ENCODE data around the gene TSSK3. TPM values are rescaled to one million over a fixed set of nuclear protein-coding genes. Genes with fewer than 3 reads are reported as not detected.
A peak's percentile ranks its signal among the peaks of the same experiment; 100 is the strongest.

Gene TSSK3
- total and polyA plus RNA-seq, 7 donors, result 1.1 to 2.2 (median 1.8) TPM; not detected in 3

- Histone ChIP-seq H3K36me3 (peaks cover 6 to 27% (median 19%) of the 10 kb centered on the region in 4 donors), H3K9me3 (no peaks in the 10 kb centered on the region), H3K4me1 (peaks cover 0 to 25% (median 22%) of the 10 kb centered on the region in 4 donors), H3K27ac (peak overlapping the region in 3 of 4 donors; percentile 49 to 65 (median 60)), H3K27me3 (no peaks in the 10 kb centered on the region), H3K4me3 (peak overlapping the region; percentile 38 to 73 (median 60))
- DNase-seq, result no peak
- 1% methylated on average over 34 of the region's 34 CpGs for WGBS, 2 donors
- intact Hi-C loops (cut with DNase I), result loop anchor here (2.0 to 5.0 kb wide), 2 partner anchors 15 to 57 kb away; partner anchors contain the start of gene BSDC1
- TF ChIP-seq CTCF (IDR thresholded peaks at IDR 0.05) (no peak), POLR2A (IDR thresholded peaks at IDR 0.05) (no peak), POLR2AphosphoS5 (IDR thresholded peaks at IDR 0.05) (no peak), EP300 (IDR thresholded peaks at IDR 0.05) (no peak)
Measured at GRCh38 chr1:32335535-32335789, 26.9 kb upstream of the TSSK3 start.

- no peaks in the 10 kb centered on the region for H3K9me3 ChIP-seq
- intact Hi-C loops (cut with DNase I), result loop anchor here (2.0 to 5.0 kb wide), 2 partner anchors 15 to 56 kb away; partner anchors contain the start of gene BSDC1
- H3K27ac ChIP-seq, result peak within 1 kb of the TSS; percentile 45 to 65 (median 54)
- no peaks in the 10 kb centered on the region for H3K27me3 ChIP-seq
- H3K36me3 ChIP-seq, result peaks cover 6 to 21% (median 15%) of the 10 kb centered on the region in 4 donors
- peaks cover 0 to 25% (median 22%) of the 10 kb centered on the region in 4 donors for H3K4me1 ChIP-seq
- WGBS, 2 donors, result 1% methylated on average over 95 of the region's 95 CpGs
- TF ChIP-seq POLR2AphosphoS5 (IDR thresholded peaks at IDR 0.05) (peak; percentile 67 to 88 (median 87)), CTCF (IDR thresholded peaks at IDR 0.05) (no peak), EP300 (IDR thresholded peaks at IDR 0.05) (no peak), POLR2A (IDR thresholded peaks at IDR 0.05) (no peak)
- peak within 1 kb of the TSS; percentile 38 to 73 (median 60) for H3K4me3 ChIP-seq
- DNase-seq, result peak; percentile 91
Measured at GRCh38 chr1:32335790-32336590, 26.3 kb upstream of the TSSK3 start, which contains the start of gene MARCKSL1. MARCKSL1 (minus strand) TSS chr1:32336233; CDS start chr1:32336033, 200 bp downstream.

GRCh38 chr1:32336591-32336932 lies 25.8 kb upstream of the TSSK3 start:
- TF ChIP-seq EP300 (IDR thresholded peaks at IDR 0.05) (no peak), CTCF (IDR thresholded peaks at IDR 0.05) (no peak), POLR2A (IDR thresholded peaks at IDR 0.05) (no peak), POLR2AphosphoS5 (IDR thresholded peaks at IDR 0.05) (no peak)
- intact Hi-C loops (cut with DNase I), result loop anchor here (5.0 kb wide), 1 partner anchor 56 kb away; the partner anchor contains the start of gene BSDC1
- H3K27ac ChIP-seq, result peak overlapping the region in 3 of 4 donors; percentile 49 to 65 (median 60)
- DNase-seq, result no peak
- peaks cover 5 to 16% (median 12%) of the 10 kb centered on the region in 4 donors for H3K36me3 ChIP-seq
- no peaks in the 10 kb centered on the region for H3K9me3 ChIP-seq
- H3K4me3 ChIP-seq, result peak overlapping the region; percentile 38 to 73 (median 60)
- 25 to 41% methylated on average over 15 of the region's 15 CpGs for WGBS, 2 donors
- no peaks in the 10 kb centered on the region for H3K27me3 ChIP-seq
- H3K4me1 ChIP-seq, result peaks cover 0 to 25% (median 22%) of the 10 kb centered on the region in 4 donors

- intact Hi-C loops (cut with DNase I), result loop anchor here (5.0 kb wide), 1 partner anchor 55 kb away; the partner anchor contains the start of gene BSDC1
- Histone ChIP-seq H3K27ac (peak overlapping the region in 1 of 4 donors; percentile 60), H3K36me3 (peaks cover 0 to 10% (median 7%) of the 10 kb centered on the region in 4 donors), H3K4me1 (peaks cover 0 to 25% (median 22%) of the 10 kb centered on the region in 4 donors), H3K4me3 (no peak overlapping the region), H3K9me3 (no peaks in the 10 kb centered on the region), H3K27me3 (no peaks in the 10 kb centered on the region)
- WGBS, 2 donors, result 54 to 68% methylated on average over 8 of the region's 8 CpGs
- no peak for TF ChIP-seq POLR2A (IDR thresholded peaks at IDR 0.05)
- TF ChIP-seq EP300 (IDR thresholded peaks at IDR 0.05), result no peak
- no peak for TF ChIP-seq POLR2AphosphoS5 (IDR thresholded peaks at IDR 0.05)
- TF ChIP-seq CTCF (IDR thresholded peaks at IDR 0.05), result no peak
- DNase-seq, result no peak
Measured at GRCh38 chr1:32336963-32337675, 25.2 kb upstream of the TSSK3 start.
